NK-92 treated with Interleukin-12 subunit alpha and Interleukin-12 subunit beta, amount 100 ng/mL, for 24 hours (cell line): ENCODE data around the gene ADAMTS15.

Experiments
- DNase-seq: peaks from one replicate; lab custom pipeline; 2025; lab: John Stamatoyannopoulos, UW

ADAMTS15 gene

GRCh38 chr11:130448416-130449309, at the start of gene ADAMTS15:
Gene ADAMTS15 (plus strand): TSS chr11:130448645. CDS start chr11:130448974, 329 bp downstream.
- DNase-seq = no peak

GRCh38 chr11:130399196-130399595, 49.2 kb upstream of the ADAMTS15 start:
- no peak for DNase-seq

GRCh38 chr11:130400781-130401483, 47.5 kb upstream of the ADAMTS15 start:
- DNase-seq = no peak

- no peak for DNase-seq
These were observed 45.9 kb upstream of the ADAMTS15 start for GRCh38 chr11:130402570-130402969.

- DNase-seq = no peak
These were observed 45.1 kb upstream of the ADAMTS15 start for GRCh38 chr11:130403271-130403804.

- no peak for DNase-seq
These were observed 44.5 kb upstream of the ADAMTS15 start for GRCh38 chr11:130403967-130404366.

GRCh38 chr11:130404727-130405126, 43.7 kb upstream of the ADAMTS15 start:
- no peak for DNase-seq

- no peak for DNase-seq
These were observed 43.0 kb upstream of the ADAMTS15 start for GRCh38 chr11:130405428-130405827.

GRCh38 chr11:130407978-130408377, 40.5 kb upstream of the ADAMTS15 start:
- DNase-seq = no peak

GRCh38 chr11:130408401-130408890, 40.0 kb upstream of the ADAMTS15 start:
- no peak for DNase-seq

- DNase-seq = no peak
These were observed 39.5 kb upstream of the ADAMTS15 start for GRCh38 chr11:130408901-130409300.

- no peak for DNase-seq
These were observed 38.7 kb upstream of the ADAMTS15 start for GRCh38 chr11:130409594-130410388.

GRCh38 chr11:130411223-130411622, 37.2 kb upstream of the ADAMTS15 start:
- DNase-seq = no peak

- DNase-seq = no peak
These were observed 34.9 kb upstream of the ADAMTS15 start for GRCh38 chr11:130413405-130414106.

- no peak for DNase-seq
These were observed 34.1 kb upstream of the ADAMTS15 start for GRCh38 chr11:130414107-130415080.

- no peak for DNase-seq
These were observed 32.5 kb upstream of the ADAMTS15 start for GRCh38 chr11:130415731-130416529.

GRCh38 chr11:130416530-130416882, 31.9 kb upstream of the ADAMTS15 start:
- no peak for DNase-seq

GRCh38 chr11:130416906-130417305, 31.5 kb upstream of the ADAMTS15 start:
- DNase-seq = no peak

GRCh38 chr11:130418210-130418609, 30.2 kb upstream of the ADAMTS15 start:
- DNase-seq = no peak
